Thyroid gland (tissue), 4 donors: Measurements from ENCODE around the gene GBE1. TPM values are rescaled to one million over a fixed set of nuclear protein-coding genes. Genes with fewer than 3 reads are reported as not detected.

Source experiments
- DNase-seq, 2 donors: peaks; one replicate each; pipeline ENCODE4 v3.0.0-alpha.2; 2019
- H3K27ac ChIP-seq, 3 donors: fragments of 200-600 bp; sonication (generic); 1 replicate in 2 of 3; 2 replicates in 1 of 3; pipeline ENCODE4 v1.5.1; 2016 to 2019; ENCODE audit warnings: mild to moderate bottlenecking in 1 of 3, moderate library complexity in 1 of 3
- H3K27me3 ChIP-seq: fragments of 200-600 bp; sonication (generic); one replicate; pipeline ENCODE4 v1.5.1; 2019
- H3K36me3 ChIP-seq, 2 donors: fragments of 200-600 bp; sonication (generic); one replicate each; pipeline ENCODE4 v1.5.1; 2016 to 2019
- H3K4me1 ChIP-seq, 2 donors: fragments of 200-600 bp; sonication (generic); one replicate each; pipeline ENCODE4 v1.5.1; 2017 to 2019
- H3K4me3 ChIP-seq, 3 donors: fragments of 200-600 bp; sonication (generic); replicated peaks in 1 of 3; 1 replicate in 2 of 3; 2 replicates in 1 of 3; pipeline ENCODE4 v1.5.1; 2016; ENCODE audit warnings: mild to moderate bottlenecking in 1 of 3
- H3K9me3 ChIP-seq: fragments of 200-600 bp; sonication (generic); one replicate; pipeline ENCODE4 v1.5.1; 2017
- CTCF ChIP-seq, 6 experiments: fragments of 200-600 bp in 3 of 6; fragments of 450-650 bp in 3 of 6; sonication (generic) in 3 of 6; IDR thresholded peaks; one replicate each; pipeline ENCODE4 v1.5.1; 2016 to 2019; ENCODE audit warnings: antibody characterized with exemption in 6 of 6, mild to moderate bottlenecking in 2 of 6, inconsistent platforms in 1 of 6, moderate library complexity in 1 of 6
- POLR2A ChIP-seq, 2 donors: fragments of 450-650 bp; IDR thresholded peaks; one replicate each; pipeline ENCODE4 v1.6.1; 2017; ENCODE audit warnings: antibody characterized with exemption in 2 of 2, mild to moderate bottlenecking in 2 of 2, moderate library complexity in 1 of 2
- WGBS, 2 donors: methylation state at CpG; one replicate each; pipeline ENCODE4 v1.1.5; 2017; 5-methylcytosine and 5-hydroxymethylcytosine counted together
- intact Hi-C: fragments of 100-400 bp; cut with DNase I; formaldehyde crosslinking; loops from one replicate; pipeline ENCODE4 v1.15.1; 2023
- total RNA-seq, 4 donors: library from RNA; depleted of rRNA; stranded (reverse); fragments of >200 nt; gene quantifications; one replicate each; pipeline ENCODE4 v1.2.3, GENCODE V29; 2016

The GBE1 gene
- total RNA-seq, 4 donors from 2014 or later: 33.4 to 58.4 (median 40.8) TPM

GRCh38 chr3:81638480-81638879 is 123.0 kb downstream of the GBE1 start:
- no peaks in the 10 kb centered on the region for H3K36me3 ChIP-seq
- no peak for TF ChIP-seq POLR2A (IDR thresholded peaks at IDR 0.05)
- no peak for TF ChIP-seq CTCF (IDR thresholded peaks at IDR 0.05)
- no peaks in the 10 kb centered on the region for H3K4me1 ChIP-seq
- H3K27ac ChIP-seq: no peak overlapping the region
- H3K9me3 ChIP-seq: no peaks in the 10 kb centered on the region
- intact Hi-C loops: no loop called here
- H3K4me3 ChIP-seq: no peak overlapping the region
- no peaks in the 10 kb centered on the region for H3K27me3 ChIP-seq
- no peak for DNase-seq

- no peak overlapping the region for H3K27ac ChIP-seq
- no peaks in the 10 kb centered on the region for H3K27me3 ChIP-seq
- H3K36me3 ChIP-seq: no peaks in the 10 kb centered on the region
- TF ChIP-seq CTCF (IDR thresholded peaks at IDR 0.05) (no peak), POLR2A (IDR thresholded peaks at IDR 0.05) (no peak)
- H3K4me3 ChIP-seq: no peak overlapping the region
- 99% methylated on average over 2 of the region's 2 CpGs for WGBS, 2 donors
- intact Hi-C loops: no loop called here
- no peaks in the 10 kb centered on the region for H3K4me1 ChIP-seq
- no peaks in the 10 kb centered on the region for H3K9me3 ChIP-seq
- no peak for DNase-seq
Observed at GRCh38 chr3:81632659-81633058, 128.8 kb downstream of the GBE1 start.

DNA sequence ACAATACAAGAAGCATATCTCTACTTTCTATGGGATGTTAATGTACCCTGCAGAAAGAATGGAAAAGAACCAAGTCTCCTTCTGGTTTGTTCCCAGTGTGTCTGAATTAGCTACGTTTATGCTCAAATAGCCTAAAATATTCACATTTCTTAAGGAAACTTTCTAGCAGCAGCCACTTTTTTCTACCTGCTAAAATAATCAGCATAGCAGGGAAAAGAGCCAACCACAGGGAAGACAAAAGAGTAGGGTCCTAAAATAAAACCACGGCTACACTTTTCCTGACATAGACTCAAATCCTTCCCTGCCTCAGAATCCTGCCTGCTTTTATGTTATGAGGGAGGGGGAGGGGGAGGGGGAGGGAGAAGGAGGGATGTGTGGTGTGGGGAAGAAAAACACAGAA is 136.7 kb downstream of the GBE1 start:
- DNase-seq: no peak
- Histone ChIP-seq H3K27ac (no peak overlapping the region), H3K27me3 (no peaks in the 10 kb centered on the region), H3K9me3 (no peaks in the 10 kb centered on the region), H3K36me3 (no peaks in the 10 kb centered on the region), H3K4me1 (no peaks in the 10 kb centered on the region), H3K4me3 (no peak overlapping the region)
- WGBS, 2 donors: 67 to 73% methylated on average over 2 of the region's 2 CpGs
- intact Hi-C loops: no loop called here
- TF ChIP-seq POLR2A (IDR thresholded peaks at IDR 0.05): no peak
- no peak for TF ChIP-seq CTCF (IDR thresholded peaks at IDR 0.05)

DNA sequence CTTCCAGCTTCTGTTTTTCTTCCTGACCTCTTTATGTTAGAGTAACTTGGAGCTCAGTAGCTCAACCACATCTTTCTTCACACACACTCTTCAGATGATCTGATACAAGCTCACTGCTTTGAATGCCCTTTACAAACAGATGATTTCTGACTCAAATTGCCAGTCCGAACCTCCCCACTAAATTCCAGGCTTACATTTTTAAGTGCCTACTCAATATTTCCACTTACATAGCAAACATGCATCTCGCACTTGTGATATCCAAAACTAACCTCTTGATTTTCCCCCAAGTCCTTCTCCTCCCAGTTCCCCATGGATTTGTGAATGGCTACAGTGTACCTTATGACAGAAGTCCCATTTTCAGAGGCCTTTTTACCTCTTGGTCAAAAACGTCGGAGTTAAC is 139.1 kb downstream of the GBE1 start:
- no peak overlapping the region for H3K27ac ChIP-seq
- no peaks in the 10 kb centered on the region for H3K36me3 ChIP-seq
- 87 to 90% methylated on average over 4 of the region's 4 CpGs for WGBS, 2 donors
- TF ChIP-seq CTCF (IDR thresholded peaks at IDR 0.05) (no peak), POLR2A (IDR thresholded peaks at IDR 0.05) (no peak)
- H3K4me1 ChIP-seq: no peaks in the 10 kb centered on the region
- H3K4me3 ChIP-seq: no peak overlapping the region
- H3K27me3 ChIP-seq: no peaks in the 10 kb centered on the region
- intact Hi-C loops: no loop called here
- H3K9me3 ChIP-seq: no peaks in the 10 kb centered on the region
- DNase-seq: no peak

- no peaks in the 10 kb centered on the region for H3K27me3 ChIP-seq
- no peak overlapping the region for H3K4me3 ChIP-seq
- H3K27ac ChIP-seq: no peak overlapping the region
- 87 to 92% methylated on average over 5 of the region's 5 CpGs for WGBS, 2 donors
- no peaks in the 10 kb centered on the region for H3K4me1 ChIP-seq
- TF ChIP-seq POLR2A (IDR thresholded peaks at IDR 0.05): no peak
- no peak for TF ChIP-seq CTCF (IDR thresholded peaks at IDR 0.05)
- DNase-seq: no peak
- no peaks in the 10 kb centered on the region for H3K9me3 ChIP-seq
- no peaks in the 10 kb centered on the region for H3K36me3 ChIP-seq
- intact Hi-C loops: no loop called here
Observed at GRCh38 chr3:81621277-81621676, 140.2 kb downstream of the GBE1 start.
